Measurements from ENCODE around the gene LSR.

The LSR gene

GRCh38 chr19:35306473-35307246 is 57.9 kb downstream of the LSR start:
- DNase-seq: no peak

DNA sequence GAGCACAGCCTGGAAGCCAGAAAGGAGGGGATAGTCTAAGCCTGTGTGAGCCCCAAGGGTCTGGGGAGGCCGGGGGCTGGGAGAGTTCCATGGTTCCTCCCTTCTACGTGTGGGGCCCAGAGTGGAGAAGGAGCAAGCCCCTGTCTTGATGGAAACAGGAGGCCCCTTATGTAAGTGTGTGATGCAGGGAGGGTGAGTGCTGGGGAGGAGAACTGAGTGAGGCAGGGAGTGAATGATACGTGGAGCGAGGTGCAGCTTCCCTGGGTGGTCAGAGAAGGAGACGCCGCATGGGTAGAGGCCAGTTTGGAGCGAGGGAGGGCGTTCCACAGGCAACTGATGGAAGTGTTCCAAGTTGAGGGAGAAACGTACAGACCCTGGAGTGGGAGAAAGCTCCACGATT is 59.1 kb downstream of the LSR start:
- no peak for DNase-seq

DNA sequence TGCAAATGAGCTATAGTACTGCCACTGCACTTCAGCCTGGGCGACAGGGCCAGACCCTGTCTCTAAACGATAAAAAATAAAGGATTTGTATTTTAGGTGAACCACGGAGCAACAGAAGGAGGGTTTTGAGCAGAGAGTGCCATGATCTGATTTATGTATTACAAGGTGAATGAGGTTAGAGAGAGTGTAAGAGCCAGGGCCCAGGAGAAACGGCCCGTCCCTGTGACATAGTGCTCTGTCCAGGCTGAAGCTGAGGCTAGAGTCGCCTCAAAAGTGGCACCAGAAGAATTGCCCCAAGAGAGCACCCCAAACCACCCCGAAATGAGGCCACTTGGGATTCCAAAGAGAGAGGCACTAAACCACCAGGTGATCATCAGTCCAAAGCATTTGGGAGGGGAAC is 60.1 kb downstream of the LSR start:
- DNase-seq: no peak

DNA sequence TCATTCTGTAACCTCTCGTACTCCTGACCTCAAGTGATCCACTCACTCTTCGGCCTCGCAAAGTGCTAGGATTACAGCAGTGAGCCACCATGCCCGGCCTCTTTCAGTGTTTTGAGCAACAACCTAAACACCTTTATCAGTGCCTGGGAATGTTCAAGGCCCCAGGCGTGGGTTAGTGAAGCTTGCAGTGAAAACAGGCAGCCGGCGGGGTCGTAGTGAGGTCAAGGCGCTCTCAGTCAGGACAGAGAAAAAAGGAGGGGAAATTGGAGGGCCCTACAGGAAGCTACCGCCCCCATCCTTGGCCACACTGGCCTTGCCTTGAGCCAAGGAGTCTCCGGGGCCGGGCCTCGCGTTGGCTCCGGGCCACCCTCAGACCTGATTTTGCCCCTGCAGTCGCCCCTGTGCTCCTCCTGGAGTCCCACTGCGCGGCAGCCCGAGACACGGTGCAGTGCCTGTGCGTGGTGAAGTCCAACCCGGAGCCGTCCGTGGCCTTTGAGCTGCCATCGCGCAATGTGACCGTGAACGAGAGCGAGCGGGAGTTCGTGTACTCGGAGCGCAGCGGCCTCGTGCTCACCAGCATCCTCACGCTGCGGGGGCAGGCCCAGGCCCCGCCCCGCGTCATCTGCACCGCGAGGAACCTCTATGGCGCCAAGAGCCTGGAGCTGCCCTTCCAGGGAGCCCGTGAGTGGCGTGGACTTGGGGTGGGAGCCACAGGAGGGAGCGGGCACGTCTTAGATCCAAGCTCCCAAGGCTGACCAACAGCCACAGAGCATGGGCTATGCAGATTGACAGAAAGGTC is 60.9 kb downstream of the LSR start:
- DNase-seq: no peak

DNA sequence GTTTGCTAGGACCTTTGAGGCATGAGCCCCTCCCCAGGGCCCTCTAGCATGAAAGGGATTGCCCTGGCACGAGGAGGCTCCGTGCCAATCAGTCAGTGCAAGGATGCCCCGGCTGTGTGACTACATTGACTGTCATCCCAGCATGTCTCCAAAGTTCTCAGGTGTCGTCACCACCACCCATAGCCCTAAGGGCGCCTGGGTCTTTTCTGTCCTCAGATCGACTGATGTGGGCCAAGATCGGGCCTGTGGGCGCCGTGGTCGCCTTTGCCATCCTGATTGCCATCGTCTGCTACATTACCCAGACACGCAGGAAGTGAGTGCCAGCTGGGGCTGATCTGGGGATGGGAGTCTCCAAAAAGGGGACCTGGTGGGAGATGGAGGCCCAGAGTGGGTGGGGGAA is 61.5 kb downstream of the LSR start:
- no peak for DNase-seq

GRCh38 chr19:35310811-35311465 is 62.1 kb downstream of the LSR start:
- DNase-seq: no peak

GRCh38 chr19:35311901-35312665 is 63.3 kb downstream of the LSR start:
- DNase-seq: no peak

DNA sequence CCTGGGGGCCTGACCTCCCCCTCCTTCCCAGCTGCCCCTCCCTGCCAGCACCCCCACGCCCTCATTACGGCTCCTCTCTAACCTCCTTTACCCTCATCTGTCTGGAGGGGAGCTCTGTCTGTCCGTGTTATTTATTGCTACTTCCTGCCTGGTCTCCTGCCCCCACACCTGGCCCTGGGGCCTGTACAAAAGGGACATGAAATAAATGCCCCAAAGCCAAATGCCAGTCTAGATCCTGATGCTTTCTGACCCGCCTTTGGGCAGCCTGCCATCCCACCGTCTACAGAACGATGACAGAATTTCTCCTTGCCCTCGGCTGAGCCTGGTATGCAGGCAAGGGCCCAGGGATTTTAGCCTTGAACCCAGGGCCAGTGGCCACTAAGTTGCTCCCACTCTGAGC is 64.8 kb downstream of the LSR start:
- no peak for DNase-seq

DNA sequence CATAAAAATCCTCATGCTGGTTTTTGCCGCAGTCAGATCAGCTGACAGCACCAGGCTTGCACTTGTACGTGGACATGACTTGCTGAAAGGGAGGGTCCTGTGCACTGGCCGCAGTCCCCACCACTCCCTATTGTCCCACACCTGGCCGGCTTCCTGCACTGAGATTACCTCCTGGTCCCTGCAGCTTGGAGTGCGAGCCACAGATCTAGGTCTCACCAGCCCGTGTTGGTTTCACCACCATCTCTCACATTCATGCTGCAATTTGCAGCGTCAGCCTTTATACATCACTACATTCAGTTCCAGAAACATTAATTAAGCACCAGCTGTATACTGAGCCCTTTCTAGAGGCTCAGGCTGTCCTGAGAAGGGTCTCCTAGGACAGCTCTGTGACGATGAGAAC is 65.2 kb downstream of the LSR start:
- DNase-seq: no peak

GRCh38 chr19:35314858-35315470 is 66.2 kb downstream of the LSR start:
- no peak for DNase-seq

DNA sequence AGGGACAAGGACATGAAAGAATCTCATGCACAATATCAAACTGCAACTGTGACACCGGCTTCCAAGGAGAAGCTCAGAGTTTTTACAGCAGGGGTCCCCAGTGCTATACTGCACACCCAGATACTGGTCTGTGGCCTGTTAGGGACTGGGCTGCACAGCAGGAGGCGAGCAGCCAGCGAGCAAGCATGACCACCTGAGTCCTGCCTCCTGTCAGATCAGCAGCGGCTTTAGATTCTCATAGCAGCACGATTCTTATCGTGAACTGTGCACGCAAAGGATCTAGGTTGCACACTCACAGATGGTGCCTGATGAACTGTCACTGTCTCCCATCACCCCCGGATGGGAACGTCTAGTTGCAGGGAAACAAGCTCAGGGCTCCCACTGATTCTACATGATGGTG is 67.1 kb downstream of the LSR start:
- DNase-seq: no peak

DNA sequence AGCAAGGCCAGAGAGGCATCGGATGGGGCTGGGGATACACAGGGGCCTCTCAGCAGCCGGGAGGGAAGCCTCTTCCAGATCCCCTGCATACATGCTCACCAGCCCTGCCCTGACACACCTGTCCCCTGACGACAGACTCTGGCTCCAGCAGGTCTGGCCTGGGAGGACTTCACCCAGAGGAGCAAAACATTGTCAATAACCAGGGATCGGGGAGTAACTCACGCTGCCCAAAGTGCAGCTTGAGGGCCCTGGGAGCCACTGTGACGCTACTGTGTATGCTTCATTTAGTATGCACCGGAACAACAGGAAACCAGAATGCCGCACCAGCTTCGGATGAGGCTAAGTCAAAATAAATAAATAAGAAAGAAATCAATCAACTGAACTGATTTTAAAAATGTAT is 67.8 kb downstream of the LSR start:
- DNase-seq: no peak
